ENCODE measurements around the gene TTC28. TPM values are rescaled to one million over a fixed set of nuclear protein-coding genes. Genes with fewer than 3 reads are reported as not detected.

TTC28 gene
- total RNA-seq, 1 donor, result 55.8 TPM

- DNase-seq (ENCODE audit: low read depth), result no peak
- no peak overlapping the region for H3K4me3 ChIP-seq (ENCODE audit: low read depth, low read length)
- no peak for TF ChIP-seq CTCF (IDR thresholded peaks at IDR 0.05; ENCODE audit: insufficient read depth, low read length)
These were observed 655.2 kb downstream of the TTC28 start for GRCh38 chr22:28024422-28024888.

GRCh38 chr22:28023774-28024173 is 655.9 kb downstream of the TTC28 start:
- DNase-seq (ENCODE audit: low read depth), result no peak
- no peak for TF ChIP-seq CTCF (IDR thresholded peaks at IDR 0.05; ENCODE audit: insufficient read depth, low read length)

GRCh38 chr22:28023036-28023435 is 656.6 kb downstream of the TTC28 start:
- DNase-seq (ENCODE audit: low read depth), result no peak
- TF ChIP-seq CTCF (IDR thresholded peaks at IDR 0.05; ENCODE audit: insufficient read depth, low read length), result no peak
- H3K4me3 ChIP-seq (ENCODE audit: low read depth, low read length), result no peak overlapping the region

More at GRCh38 chr22:28023774-28024173, 655.9 kb downstream of the TTC28 start:
- H3K4me3 ChIP-seq (ENCODE audit: low read depth, low read length), result no peak overlapping the region

- no peak for TF ChIP-seq CTCF (IDR thresholded peaks at IDR 0.05; ENCODE audit: insufficient read depth, low read length)
- no peak overlapping the region for H3K4me3 ChIP-seq (ENCODE audit: low read depth, low read length)
- no peak for DNase-seq (ENCODE audit: low read depth)
These were observed 657.5 kb downstream of the TTC28 start for GRCh38 chr22:28021998-28022660.

GRCh38 chr22:28021116-28021997 is 658.3 kb downstream of the TTC28 start:
- H3K4me3 ChIP-seq (ENCODE audit: low read depth, low read length), result no peak overlapping the region
- TF ChIP-seq CTCF (IDR thresholded peaks at IDR 0.05; ENCODE audit: insufficient read depth, low read length), result no peak
- no peak for DNase-seq (ENCODE audit: low read depth)

GRCh38 chr22:28019881-28020861 is 659.5 kb downstream of the TTC28 start:
- peak; percentile 97 for TF ChIP-seq CTCF (IDR thresholded peaks at IDR 0.05; ENCODE audit: insufficient read depth, low read length)
- H3K4me3 ChIP-seq (ENCODE audit: low read depth, low read length), result no peak overlapping the region
- DNase-seq (ENCODE audit: low read depth), result peak; percentile 63

All from fibroblast of the aortic adventitia (primary cell).